HG03159 (cell line): ENCODE results near the gene PTTG1IP2.

Experiments used
- ATAC-seq: cut with Tn5 transposase; IDR thresholded peaks from one replicate; pipeline ENCODE4 v1.9.1; 2021; ENCODE audit warnings: mild to moderate bottlenecking, moderate library complexity; ENCODE audit not compliant: unreplicated experiment

PTTG1IP2 gene

GRCh38 chr7:90552521-90552920 lies 83.1 kb downstream of the PTTG1IP2 start:
- no peak for ATAC-seq

- no peak for ATAC-seq
Measured at GRCh38 chr7:90560730-90561129, 91.3 kb downstream of the PTTG1IP2 start.
